Liver (tissue), 3 donors: Measurements from ENCODE around the gene CCDC9B.

Experiments used
- GABPA ChIP-seq, 2 donors: IDR thresholded peaks in 1 of 2; conservative IDR thresholded peaks in 1 of 2; 2 replicates each; pipeline ENCODE4 v1.6.1; 2016; ENCODE audit warnings: antibody characterized with exemption in 2 of 2, mild to moderate bottlenecking in 1 of 2, moderate library complexity in 1 of 2
- HNF4G ChIP-seq: IDR thresholded peaks from 2 replicates; pipeline ENCODE4 v1.6.1; 2016; ENCODE audit warnings: antibody characterized with exemption
- RAD21 ChIP-seq, 2 donors: IDR thresholded peaks; 2 replicates each; pipeline ENCODE4 v1.6.1; 2016; ENCODE audit warnings: antibody characterized with exemption in 2 of 2, mild to moderate bottlenecking in 2 of 2
- RXRA ChIP-seq, 2 donors: IDR thresholded peaks; 2 replicates each; pipeline ENCODE4 v1.6.1; 2017 to 2018; ENCODE audit warnings: antibody characterized with exemption in 2 of 2, mild to moderate bottlenecking in 1 of 2
- TAF1 ChIP-seq: conservative IDR thresholded peaks from 2 replicates; pipeline ENCODE4 v1.6.1; 2016; ENCODE audit warnings: antibody characterized with exemption, mild to moderate bottlenecking
- TF ChIP-seq, protein P1 (sequence below): fragments of 150-350 bp; IDR thresholded peaks from 2 replicates; pipeline ENCODE4 v1.5.1; 2017; ENCODE audit warnings: improper control_type of control experiment, low read depth, low read length; ENCODE audit not compliant: missing input control
- TF ChIP-seq, protein P2 (sequence below): IDR thresholded peaks from 2 replicates; pipeline ENCODE4 v1.6.1; 2016; ENCODE audit warnings: antibody characterized with exemption, mild to moderate bottlenecking
- TF ChIP-seq, protein P3 (sequence below): IDR thresholded peaks from 2 replicates; pipeline ENCODE4 v1.6.1; 2016; ENCODE audit warnings: antibody characterized with exemption
- TF ChIP-seq, protein P4 (sequence below): IDR thresholded peaks from 2 replicates; pipeline ENCODE4 v1.6.1; 2016; ENCODE audit warnings: antibody characterized with exemption
- donor health status: healthy.
- donor health status: healthy.

DNA sequence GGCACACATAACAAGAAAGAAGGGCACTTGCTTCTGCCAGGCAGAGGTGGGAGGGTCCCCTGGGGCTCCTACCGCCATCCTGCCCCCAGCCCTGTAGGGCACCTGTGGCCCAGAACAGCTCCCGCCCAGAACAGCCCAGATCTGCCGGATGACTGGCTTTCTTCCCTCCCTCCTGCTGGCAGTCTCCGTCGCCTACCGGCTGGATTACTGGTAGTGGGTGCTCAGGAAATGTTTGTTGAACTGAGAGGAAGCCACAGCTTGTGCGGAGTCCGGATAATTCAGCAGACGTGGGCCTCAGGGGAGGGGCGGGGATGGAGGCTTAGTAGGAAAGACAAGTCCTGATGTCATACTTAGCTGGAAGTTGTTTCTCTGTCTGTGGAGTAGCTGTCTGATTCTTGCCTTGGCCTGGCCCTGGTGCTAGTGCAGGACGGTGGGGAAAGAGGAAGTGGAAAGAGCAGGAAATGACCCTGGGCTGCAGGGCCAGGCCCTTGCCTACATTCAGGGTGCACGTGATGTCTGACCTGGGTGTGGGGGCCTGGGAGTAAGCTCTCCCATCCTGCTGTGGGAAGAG lies 6.7 kb downstream of the CCDC9B start:
- TF ChIP-seq, protein P1, sequence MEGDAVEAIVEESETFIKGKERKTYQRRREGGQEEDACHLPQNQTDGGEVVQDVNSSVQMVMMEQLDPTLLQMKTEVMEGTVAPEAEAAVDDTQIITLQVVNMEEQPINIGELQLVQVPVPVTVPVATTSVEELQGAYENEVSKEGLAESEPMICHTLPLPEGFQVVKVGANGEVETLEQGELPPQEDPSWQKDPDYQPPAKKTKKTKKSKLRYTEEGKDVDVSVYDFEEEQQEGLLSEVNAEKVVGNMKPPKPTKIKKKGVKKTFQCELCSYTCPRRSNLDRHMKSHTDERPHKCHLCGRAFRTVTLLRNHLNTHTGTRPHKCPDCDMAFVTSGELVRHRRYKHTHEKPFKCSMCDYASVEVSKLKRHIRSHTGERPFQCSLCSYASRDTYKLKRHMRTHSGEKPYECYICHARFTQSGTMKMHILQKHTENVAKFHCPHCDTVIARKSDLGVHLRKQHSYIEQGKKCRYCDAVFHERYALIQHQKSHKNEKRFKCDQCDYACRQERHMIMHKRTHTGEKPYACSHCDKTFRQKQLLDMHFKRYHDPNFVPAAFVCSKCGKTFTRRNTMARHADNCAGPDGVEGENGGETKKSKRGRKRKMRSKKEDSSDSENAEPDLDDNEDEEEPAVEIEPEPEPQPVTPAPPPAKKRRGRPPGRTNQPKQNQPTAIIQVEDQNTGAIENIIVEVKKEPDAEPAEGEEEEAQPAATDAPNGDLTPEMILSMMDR: no peak
- TF ChIP-seq, protein P2, sequence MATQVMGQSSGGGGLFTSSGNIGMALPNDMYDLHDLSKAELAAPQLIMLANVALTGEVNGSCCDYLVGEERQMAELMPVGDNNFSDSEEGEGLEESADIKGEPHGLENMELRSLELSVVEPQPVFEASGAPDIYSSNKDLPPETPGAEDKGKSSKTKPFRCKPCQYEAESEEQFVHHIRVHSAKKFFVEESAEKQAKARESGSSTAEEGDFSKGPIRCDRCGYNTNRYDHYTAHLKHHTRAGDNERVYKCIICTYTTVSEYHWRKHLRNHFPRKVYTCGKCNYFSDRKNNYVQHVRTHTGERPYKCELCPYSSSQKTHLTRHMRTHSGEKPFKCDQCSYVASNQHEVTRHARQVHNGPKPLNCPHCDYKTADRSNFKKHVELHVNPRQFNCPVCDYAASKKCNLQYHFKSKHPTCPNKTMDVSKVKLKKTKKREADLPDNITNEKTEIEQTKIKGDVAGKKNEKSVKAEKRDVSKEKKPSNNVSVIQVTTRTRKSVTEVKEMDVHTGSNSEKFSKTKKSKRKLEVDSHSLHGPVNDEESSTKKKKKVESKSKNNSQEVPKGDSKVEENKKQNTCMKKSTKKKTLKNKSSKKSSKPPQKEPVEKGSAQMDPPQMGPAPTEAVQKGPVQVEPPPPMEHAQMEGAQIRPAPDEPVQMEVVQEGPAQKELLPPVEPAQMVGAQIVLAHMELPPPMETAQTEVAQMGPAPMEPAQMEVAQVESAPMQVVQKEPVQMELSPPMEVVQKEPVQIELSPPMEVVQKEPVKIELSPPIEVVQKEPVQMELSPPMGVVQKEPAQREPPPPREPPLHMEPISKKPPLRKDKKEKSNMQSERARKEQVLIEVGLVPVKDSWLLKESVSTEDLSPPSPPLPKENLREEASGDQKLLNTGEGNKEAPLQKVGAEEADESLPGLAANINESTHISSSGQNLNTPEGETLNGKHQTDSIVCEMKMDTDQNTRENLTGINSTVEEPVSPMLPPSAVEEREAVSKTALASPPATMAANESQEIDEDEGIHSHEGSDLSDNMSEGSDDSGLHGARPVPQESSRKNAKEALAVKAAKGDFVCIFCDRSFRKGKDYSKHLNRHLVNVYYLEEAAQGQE: peak; percentile 11
- TF ChIP-seq RXRA (IDR thresholded peaks at IDR 0.05): no peak
- TF ChIP-seq TAF1: no peak
- TF ChIP-seq, protein P3, sequence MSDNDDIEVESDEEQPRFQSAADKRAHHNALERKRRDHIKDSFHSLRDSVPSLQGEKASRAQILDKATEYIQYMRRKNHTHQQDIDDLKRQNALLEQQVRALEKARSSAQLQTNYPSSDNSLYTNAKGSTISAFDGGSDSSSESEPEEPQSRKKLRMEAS: no peak
- no peak for TF ChIP-seq HNF4G
- TF ChIP-seq RAD21 (IDR thresholded peaks at IDR 0.05): peak in 1 of 2 donors; percentile 2
- TF ChIP-seq, protein P4, sequence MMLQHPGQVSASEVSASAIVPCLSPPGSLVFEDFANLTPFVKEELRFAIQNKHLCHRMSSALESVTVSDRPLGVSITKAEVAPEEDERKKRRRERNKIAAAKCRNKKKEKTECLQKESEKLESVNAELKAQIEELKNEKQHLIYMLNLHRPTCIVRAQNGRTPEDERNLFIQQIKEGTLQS: no peak
- TF ChIP-seq GABPA (IDR thresholded peaks at IDR 0.05 in 1 of 2, conservative IDR thresholded peaks at IDR 0.05 in 1 of 2): peak in 1 of 2 donors; percentile 28
